OCI-LY3 (cell line): Measurements from ENCODE around the gene KRT38.

Experiments used
- CTCF ChIP-seq: fragments of 200-600, 300-600 bp; sonication (generic); IDR thresholded peaks from 2 replicates; pipeline ENCODE4 v1.5.1; 2014; ENCODE audit warnings: antibody characterized with exemption, low read length, low read depth
- EZH2phosphoT487 ChIP-seq: fragments of 200-600 bp; shearing (Covaris generic); IDR thresholded peaks from 2 replicates; pipeline ENCODE4 v1.6.1; 2018; ENCODE audit warnings: antibody characterized with exemption, mixed run types, low read depth

- TF ChIP-seq CTCF = no peak
- TF ChIP-seq EZH2phosphoT487 = no peak
Observed at GRCh38 chr17:41449008-41449407, 8.2 kb upstream of the KRT38 start.
